Left hindlimb (tissue), 1 donor: ENCODE data around the gene METTL27.
"Not testable (repeated sequence)": the region's sequence is repeated elsewhere in the genome, so short reads cannot be mapped to it uniquely, and the experiment has no call there.

ENCODE experiments used
- DNase-seq: peaks from one replicate; pipeline ENCODE4 v3.0.0-alpha.2; 2018

METTL27 gene

DNA sequence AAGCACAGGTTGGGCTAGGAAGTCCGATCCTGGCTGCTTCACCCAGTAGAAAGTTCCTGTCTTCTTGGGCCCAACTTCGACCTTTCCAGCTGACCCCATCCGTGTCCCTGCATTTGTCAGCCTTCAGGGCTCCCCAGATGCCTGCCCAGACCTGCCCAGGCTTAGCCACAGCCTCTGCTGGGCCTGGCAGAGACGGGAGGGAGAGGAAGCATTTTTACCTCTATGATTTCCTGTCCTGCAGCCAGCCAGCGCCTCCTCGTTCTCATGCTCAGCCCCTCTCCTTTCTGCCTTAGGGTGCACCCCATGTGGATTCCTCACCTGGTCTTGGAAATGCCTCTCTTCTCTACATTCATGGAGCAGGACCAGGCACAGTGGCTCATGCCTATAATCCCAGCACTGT, 3.7 kb downstream of the METTL27 start:
- no peak for DNase-seq

- not testable (repeated sequence) for DNase-seq
Observed at GRCh38 chr7:73837167-73837566, 5.1 kb downstream of the METTL27 start.

- no peak for DNase-seq
Observed at GRCh38 chr7:73834626-73835191, 7.6 kb downstream of the METTL27 start.

- no peak for DNase-seq
Observed at GRCh38 chr7:73833251-73833919, 8.9 kb downstream of the METTL27 start.

DNA sequence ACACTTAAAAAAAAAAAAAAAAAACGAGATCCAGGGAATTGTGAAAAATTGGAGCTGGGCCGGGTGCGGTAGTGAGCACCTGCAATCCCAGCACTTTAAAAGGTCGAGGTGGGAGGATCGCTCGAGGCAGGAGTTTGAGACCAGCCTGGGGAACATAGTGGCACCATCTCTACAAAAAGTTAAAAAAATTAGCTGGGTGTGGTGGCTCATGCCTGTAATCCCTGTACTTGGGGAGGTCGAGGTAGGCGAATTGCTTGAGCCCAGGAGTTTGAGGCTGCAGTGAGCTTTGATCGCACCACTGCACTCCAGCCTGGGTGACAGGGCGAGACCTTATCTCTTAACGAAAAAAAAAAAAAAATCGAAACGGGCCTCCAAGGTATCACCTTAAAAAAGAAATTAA, 9.5 kb downstream of the METTL27 start:
- no peak for DNase-seq

GRCh38 chr7:73831834-73832651, 10.3 kb downstream of the METTL27 start:
- DNase-seq = no peak

DNA sequence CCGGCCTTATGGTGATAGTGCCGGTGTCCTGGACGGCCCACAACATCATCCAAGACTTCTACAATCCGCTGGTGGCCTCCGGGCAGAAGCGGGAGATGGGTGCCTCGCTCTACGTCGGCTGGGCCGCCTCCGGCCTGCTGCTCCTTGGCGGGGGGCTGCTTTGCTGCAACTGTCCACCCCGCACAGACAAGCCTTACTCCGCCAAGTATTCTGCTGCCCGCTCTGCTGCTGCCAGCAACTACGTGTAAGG, 10.8 kb downstream of the METTL27 start:
- no peak for DNase-seq

DNA sequence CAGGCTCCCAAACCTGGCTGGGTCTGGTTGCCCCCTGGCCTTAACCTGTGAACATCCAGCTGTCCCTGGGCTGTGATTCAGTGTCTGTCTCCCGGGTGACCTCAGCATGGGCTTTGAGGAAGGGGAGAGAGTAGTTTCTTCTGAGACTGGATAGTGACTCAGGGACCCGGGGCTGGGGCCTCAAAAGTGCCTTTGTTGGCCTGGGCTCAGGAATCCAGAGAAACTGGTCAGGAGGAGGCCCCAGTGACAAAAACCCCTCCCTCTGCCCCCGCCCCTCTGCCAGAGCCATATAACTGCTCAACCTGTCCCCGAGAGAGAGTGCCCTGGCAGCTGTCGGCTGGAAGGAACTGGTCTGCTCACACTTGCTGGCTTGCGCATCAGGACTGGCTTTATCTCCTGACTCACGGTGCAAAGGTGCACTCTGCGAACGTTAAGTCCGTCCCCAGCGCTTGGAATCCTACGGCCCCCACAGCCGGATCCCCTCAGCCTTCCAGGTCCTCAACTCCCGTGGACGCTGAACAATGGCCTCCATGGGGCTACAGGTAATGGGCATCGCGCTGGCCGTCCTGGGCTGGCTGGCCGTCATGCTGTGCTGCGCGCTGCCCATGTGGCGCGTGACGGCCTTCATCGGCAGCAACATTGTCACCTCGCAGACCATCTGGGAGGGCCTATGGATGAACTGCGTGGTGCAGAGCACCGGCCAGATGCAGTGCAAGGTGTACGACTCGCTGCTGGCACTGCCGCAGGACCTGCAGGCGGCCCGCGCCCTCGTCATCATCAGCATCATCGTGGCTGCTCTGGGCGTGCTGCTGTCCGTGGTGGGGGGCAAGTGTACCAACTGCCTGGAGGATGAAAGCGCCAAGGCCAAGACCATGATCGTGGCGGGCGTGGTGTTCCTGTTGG, 11.4 kb downstream of the METTL27 start, which contains the start of gene CLDN4:
Gene CLDN4 (plus strand): TSS at position 316 of the 903 bp plus-strand sequence. CDS start 206 bp downstream, at position 522.
- DNase-seq = no peak

DNA sequence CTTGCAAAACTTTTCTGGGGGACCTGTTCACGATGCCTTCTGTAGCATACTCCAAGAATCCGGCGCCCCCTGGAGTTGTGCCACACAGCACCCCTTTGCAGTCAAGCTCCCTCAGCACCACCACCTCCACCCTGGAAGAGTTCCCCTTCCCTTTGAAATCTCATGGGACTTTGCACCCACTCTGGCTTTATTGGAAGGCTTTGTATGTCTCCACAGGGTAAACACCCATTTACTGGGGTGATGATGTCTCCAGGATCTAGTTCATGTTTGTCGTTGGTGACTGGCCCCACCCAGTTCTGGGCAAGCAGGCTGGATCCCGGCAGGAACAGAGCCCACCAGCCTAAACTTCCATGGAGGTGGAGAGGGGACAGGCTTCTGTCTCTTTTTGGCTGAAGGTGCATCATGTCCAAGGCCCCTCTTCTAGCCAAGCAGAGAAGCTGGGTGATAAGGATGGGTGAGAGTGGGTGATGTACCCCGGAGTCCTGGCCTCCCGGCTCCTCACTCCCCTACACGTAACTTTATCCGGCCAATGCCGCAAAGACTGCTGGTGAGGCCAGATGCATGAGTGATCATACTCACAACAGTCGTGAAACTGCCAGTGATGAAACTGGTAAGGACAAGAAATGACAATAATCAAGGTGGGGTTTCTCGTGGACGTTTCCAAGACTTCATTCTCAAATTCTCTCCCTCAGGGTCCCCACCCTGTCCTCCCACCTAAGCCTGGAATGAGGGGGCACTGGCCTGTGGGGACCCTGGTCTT, 12.2 kb downstream of the METTL27 start:
- DNase-seq = no peak

DNA sequence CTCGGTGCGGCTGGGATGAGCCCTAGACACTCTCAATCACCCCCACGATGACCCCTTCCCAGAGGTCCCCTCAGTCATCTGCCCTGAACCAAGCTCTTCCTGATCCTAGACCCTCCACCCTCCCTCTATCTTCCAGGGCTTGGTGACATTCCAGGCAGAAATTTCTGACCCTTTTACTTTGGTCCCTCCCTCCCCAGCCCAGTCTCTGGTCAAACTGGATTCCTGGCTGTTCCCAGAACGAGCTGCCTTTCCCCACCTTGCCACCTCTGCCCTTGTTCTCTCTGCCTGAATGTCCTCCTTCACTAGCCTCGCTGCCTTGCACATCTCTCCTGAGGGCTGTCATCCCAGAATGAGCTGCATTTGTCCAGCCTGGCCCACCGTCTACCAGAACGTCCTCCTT, 12.8 kb downstream of the METTL27 start:
- DNase-seq = no peak

DNA sequence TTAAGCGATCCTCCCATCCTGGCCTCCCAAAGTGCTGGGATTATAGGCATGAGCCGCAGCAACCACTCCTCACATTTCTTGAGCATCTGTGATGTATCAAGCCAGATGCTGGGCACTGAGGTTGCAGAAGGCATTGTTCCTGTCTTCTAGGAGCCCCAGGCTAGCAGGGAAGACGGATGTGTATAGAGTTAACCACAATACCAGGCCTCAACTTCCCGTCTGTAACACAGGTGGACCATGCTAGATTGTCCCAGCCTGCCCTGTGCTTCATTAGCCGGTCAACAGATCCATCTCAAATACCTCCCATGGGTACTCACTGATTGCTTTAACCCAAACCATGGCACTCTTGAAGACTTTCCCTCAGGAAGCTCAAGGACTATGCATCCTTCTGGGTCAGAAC, 13.3 kb downstream of the METTL27 start:
- no peak for DNase-seq

- no peak for DNase-seq
Observed at GRCh38 chr7:73828107-73828803, 14.1 kb downstream of the METTL27 start.

DNA sequence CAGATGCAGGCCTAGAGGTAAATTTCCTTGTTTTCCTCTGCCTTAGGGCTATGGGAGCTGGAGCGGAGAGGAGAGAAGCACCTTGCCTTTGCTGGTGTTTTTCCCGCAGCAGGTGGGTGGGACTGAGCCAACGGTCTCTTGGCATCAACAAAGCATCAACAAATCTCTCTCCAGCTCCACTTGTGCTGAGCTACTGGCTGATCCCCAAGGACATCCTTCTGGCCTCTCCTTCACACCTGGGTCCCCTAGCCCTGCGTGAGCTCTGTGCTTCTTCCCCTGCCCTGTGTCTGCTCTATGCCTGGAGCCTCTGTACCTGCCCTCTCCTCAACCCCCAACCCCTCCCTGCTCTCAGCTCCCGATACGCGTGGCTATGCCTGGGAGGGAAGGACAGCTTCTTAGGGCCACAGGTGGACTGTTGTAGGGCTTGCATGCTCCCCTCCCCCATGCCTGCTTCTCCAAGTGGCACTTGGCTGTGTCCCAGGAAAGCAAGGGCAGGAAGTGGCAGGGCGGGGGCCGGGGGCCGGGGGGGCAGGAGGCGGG, 14.7 kb downstream of the METTL27 start:
- no peak for DNase-seq

GRCh38 chr7:73824986-73825385, 17.3 kb downstream of the METTL27 start:
- DNase-seq = no peak

GRCh38 chr7:73823873-73824592, 18.3 kb downstream of the METTL27 start:
- DNase-seq = no peak

DNA sequence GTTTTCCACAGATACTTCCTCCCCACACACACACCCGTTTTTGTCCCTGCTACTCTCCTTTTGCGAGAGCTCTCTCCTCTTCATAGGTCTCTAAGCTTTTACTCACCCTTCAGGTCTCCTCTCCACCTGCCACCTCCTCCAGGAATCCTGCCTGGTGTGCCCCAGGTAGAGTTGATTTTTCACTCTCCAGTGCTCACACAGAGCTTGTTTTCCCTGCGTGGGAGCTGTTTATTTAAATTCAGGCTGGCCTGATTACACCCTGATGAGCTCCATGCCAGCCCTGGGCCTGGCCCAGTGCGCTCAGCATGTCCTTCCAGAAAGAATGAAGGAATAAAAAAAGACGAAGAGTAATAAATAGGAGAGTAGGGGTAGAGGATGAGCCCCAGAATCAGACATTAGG, 19.1 kb downstream of the METTL27 start:
- DNase-seq = no peak

GRCh38 chr7:73822319-73823173, 19.8 kb downstream of the METTL27 start:
- DNase-seq = no peak

DNA sequence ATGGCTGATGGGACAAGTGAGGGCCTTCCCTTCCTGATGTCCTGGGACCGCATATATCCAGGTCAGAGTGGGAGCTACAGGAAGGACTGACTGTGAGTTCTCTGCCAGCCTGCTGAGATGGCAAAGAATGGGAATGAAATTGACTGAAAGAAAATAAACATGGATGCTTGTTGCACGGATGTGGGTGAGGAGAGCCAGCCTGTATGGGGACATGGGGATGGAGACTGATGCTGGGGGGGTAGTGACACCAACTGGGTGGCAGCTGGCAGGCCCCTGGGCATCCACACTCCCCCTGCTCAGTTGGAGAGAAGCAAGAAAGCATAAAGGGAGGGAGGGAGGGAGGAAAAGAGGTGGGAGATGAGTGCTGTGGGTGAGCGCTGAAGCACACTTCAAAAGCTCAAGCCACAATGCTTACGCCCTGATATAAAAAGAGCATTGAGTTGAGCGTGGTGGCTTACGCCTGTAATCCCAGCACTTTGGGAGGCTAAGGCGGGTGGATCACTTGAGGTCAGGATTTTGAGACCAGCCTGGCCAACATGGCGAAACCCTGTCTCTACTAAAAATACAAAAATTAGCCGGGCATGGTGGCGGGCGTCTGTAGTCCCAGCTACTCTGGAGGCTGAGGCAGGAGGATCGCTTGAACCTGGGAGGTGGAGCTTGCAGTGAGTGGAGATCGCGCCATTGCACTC, 20.6 kb downstream of the METTL27 start:
- not testable (repeated sequence) for DNase-seq

GRCh38 chr7:73820013-73820412, 22.3 kb downstream of the METTL27 start:
- no peak for DNase-seq
